Measurements from ENCODE around the gene ANKS3. TPM values are rescaled to one million over a fixed set of nuclear protein-coding genes. Genes with fewer than 3 reads are reported as not detected.

Gene ANKS3
- total RNA-seq, 2 experiments from 2014 or later, result 10.0 to 10.2 TPM

GRCh38 chr16:4696905-4697847, 36.9 kb downstream of the ANKS3 start:
- Mint-ChIP-seq H3K4me3 (no peak overlapping the region), H3K36me3 (ENCODE audit: low read depth) (peaks cover 11% of the 10 kb centered on the region), H3K27me3 (no peaks in the 10 kb centered on the region), H3K9me3 (no peaks in the 10 kb centered on the region), H3K4me1 (peaks cover 34% of the 10 kb centered on the region), H3K27ac (no peak overlapping the region)
- ChIA-PET POLR2A (interaction anchor here (1.6 to 2.3 kb wide), 2 partner anchors 9 kb away, joined by 4 to 9 read pairs; no protein-coding TSS in a partner anchor), CTCF (no interaction called here)
- no peak for DNase-seq

- H3K4me1 Mint-ChIP-seq, result peaks cover 34% of the 10 kb centered on the region
- no peak for DNase-seq
- no peaks in the 10 kb centered on the region for H3K27me3 Mint-ChIP-seq
- no peak overlapping the region for H3K27ac Mint-ChIP-seq
- ChIA-PET POLR2A (interaction anchor here (1.1 to 2.3 kb wide), 5 partner anchors 10 to 73 kb away, joined by 3 to 9 read pairs (median 3); partner anchors contain the start of genes ANKS3 and DNAAF8), CTCF (interaction anchor here (1.5 kb wide), 1 partner anchor 14 kb away, joined by 3 read pairs; no protein-coding TSS in a partner anchor)
- no peaks in the 10 kb centered on the region for H3K9me3 Mint-ChIP-seq
- no peak overlapping the region for H3K4me3 Mint-ChIP-seq
- H3K36me3 Mint-ChIP-seq (ENCODE audit: low read depth), result peaks cover 11% of the 10 kb centered on the region
These were observed 37.7 kb downstream of the ANKS3 start for GRCh38 chr16:4696172-4696904.

- peaks cover 32% of the 10 kb centered on the region for H3K4me1 Mint-ChIP-seq
- H3K36me3 Mint-ChIP-seq (ENCODE audit: low read depth), result peaks cover 11% of the 10 kb centered on the region
- ChIA-PET CTCF (interaction anchor here (0.5 to 1.5 kb wide), 4 partner anchors 11 to 219 kb away, joined by 3 to 4 read pairs (median 3); no protein-coding TSS in a partner anchor), POLR2A (interaction anchor here (1.1 to 2.3 kb wide), 5 partner anchors 11 to 72 kb away, joined by 3 to 9 read pairs (median 3); partner anchors contain the start of genes ANKS3 and DNAAF8)
- no peaks in the 10 kb centered on the region for H3K9me3 Mint-ChIP-seq
- H3K27me3 Mint-ChIP-seq, result no peaks in the 10 kb centered on the region
- peak overlapping the region; percentile 5 for H3K4me3 Mint-ChIP-seq
- no peak for DNase-seq
- H3K27ac Mint-ChIP-seq, result peak overlapping the region; percentile 21
These were observed 38.4 kb downstream of the ANKS3 start for GRCh38 chr16:4695473-4696171.

GRCh38 chr16:4694642-4695451, 39.2 kb downstream of the ANKS3 start:
- Mint-ChIP-seq H3K4me3 (peak overlapping the region; percentile 71), H3K9me3 (no peaks in the 10 kb centered on the region), H3K36me3 (ENCODE audit: low read depth) (peaks cover 10% of the 10 kb centered on the region), H3K4me1 (peaks cover 25% of the 10 kb centered on the region), H3K27me3 (no peaks in the 10 kb centered on the region), H3K27ac (peak overlapping the region; percentile 67)
- ChIA-PET CTCF (interaction anchor here (0.5 to 1.5 kb wide), 3 partner anchors 12 to 218 kb away, joined by 3 to 4 read pairs (median 3); no protein-coding TSS in a partner anchor), POLR2A (interaction anchor here (1.0 to 3.0 kb wide), 14 partner anchors 12 to 156 kb away, joined by 3 to 20 read pairs (median 5); partner anchors contain the start of genes ANKS3, CDIP1, DNAAF8 and MGRN1)
- no peak for DNase-seq

GRCh38 chr16:4693956-4694641, 40.0 kb downstream of the ANKS3 start:
- Mint-ChIP-seq H3K4me3 (peak overlapping the region; percentile 79), H3K27me3 (no peaks in the 10 kb centered on the region), H3K4me1 (peaks cover 18% of the 10 kb centered on the region), H3K36me3 (ENCODE audit: low read depth) (peaks cover 5% of the 10 kb centered on the region), H3K27ac (peak overlapping the region; percentile 67), H3K9me3 (no peaks in the 10 kb centered on the region)
- CTCF ChIA-PET, result interaction anchor here (1.1 to 2.0 kb wide), 2 partner anchors 41 to 70 kb away, joined by 3 to 7 read pairs; partner anchors contain the start of genes DNAAF8 and MGRN1
- POLR2A ChIA-PET, result interaction anchor here (0.9 to 3.0 kb wide), 16 partner anchors 10 to 155 kb away, joined by 3 to 20 read pairs (median 3); partner anchors contain the start of genes ANKS3, CDIP1, DNAAF8 and MGRN1
- DNase-seq, result peak; percentile 55

- Mint-ChIP-seq H3K36me3 (ENCODE audit: low read depth) (peaks cover 5% of the 10 kb centered on the region), H3K9me3 (no peaks in the 10 kb centered on the region), H3K27me3 (no peaks in the 10 kb centered on the region), H3K4me1 (peaks cover 18% of the 10 kb centered on the region), H3K27ac (peak within 1 kb of the TSS; percentile 78), H3K4me3 (peak within 1 kb of the TSS; percentile 79)
- POLR2A ChIA-PET, result interaction anchor here (0.9 to 3.0 kb wide), 16 partner anchors 10 to 341 kb away, joined by 3 to 20 read pairs (median 4); partner anchors contain the start of genes ANKS3, CDIP1, DNAAF8 and MGRN1
- peak; percentile 98 for DNase-seq
- CTCF ChIA-PET, result interaction anchor here (1.1 to 2.0 kb wide), 4 partner anchors 10 to 77 kb away, joined by 3 to 7 read pairs (median 4); partner anchors contain the start of genes DNAAF8 and MGRN1
These were observed 40.6 kb downstream of the ANKS3 start, which contains the start of gene NUDT16L1 for GRCh38 chr16:4693296-4693955. NUDT16L1 (plus strand) TSS chr16:4693562; CDS start chr16:4693727, 165 bp downstream.

- no peak for DNase-seq
- H3K27me3 Mint-ChIP-seq, result no peaks in the 10 kb centered on the region
- H3K36me3 Mint-ChIP-seq (ENCODE audit: low read depth), result peaks cover 5% of the 10 kb centered on the region
- H3K9me3 Mint-ChIP-seq, result no peaks in the 10 kb centered on the region
- peaks cover 18% of the 10 kb centered on the region for H3K4me1 Mint-ChIP-seq
- H3K27ac Mint-ChIP-seq, result peak overlapping the region; percentile 78
- CTCF ChIA-PET, result interaction anchor here (1.1 to 2.0 kb wide), 4 partner anchors 9 to 76 kb away, joined by 3 to 7 read pairs (median 4); partner anchors contain the start of genes DNAAF8 and MGRN1
- peak overlapping the region; percentile 79 for H3K4me3 Mint-ChIP-seq
- POLR2A ChIA-PET, result interaction anchor here (0.7 to 3.0 kb wide), 12 partner anchors 10 to 341 kb away, joined by 3 to 20 read pairs (median 4); partner anchors contain the start of genes ANKS3, DNAAF8, MGRN1 and NAGPA
These were observed 41.4 kb downstream of the ANKS3 start for GRCh38 chr16:4692460-4693295.

GRCh38 chr16:4691666-4692412, 42.2 kb downstream of the ANKS3 start:
- Mint-ChIP-seq H3K36me3 (ENCODE audit: low read depth) (peaks cover 5% of the 10 kb centered on the region), H3K27ac (peak overlapping the region; percentile 38), H3K4me3 (peak overlapping the region; percentile 34), H3K4me1 (peaks cover 18% of the 10 kb centered on the region), H3K9me3 (no peaks in the 10 kb centered on the region), H3K27me3 (no peaks in the 10 kb centered on the region)
- ChIA-PET CTCF (interaction anchor here (0.8 to 2.0 kb wide), 3 partner anchors 9 to 75 kb away, joined by 3 to 7 read pairs (median 5); partner anchors contain the start of gene MGRN1), POLR2A (interaction anchor here (0.7 to 3.0 kb wide), 6 partner anchors 11 to 111 kb away, joined by 3 to 20 read pairs (median 6); partner anchors contain the start of genes MGRN1 and ROGDI)
- no peak for DNase-seq
